Heart right ventricle (tissue), 16 donors: ENCODE data around the gene NHLRC4. TPM values are rescaled to one million over a fixed set of nuclear protein-coding genes. Genes with fewer than 3 reads are reported as not detected.

Experiments used
- ATAC-seq, 8 donors: fragments of 200-7000 bp; cut with Tn5 transposase; one replicate each; pipeline ENCODE4 v1.9.1; 2020; ENCODE audit warnings: mild to moderate bottlenecking in 8 of 8, moderate library complexity in 8 of 8, moderate number of reproducible peaks in 1 of 8
- DNase-seq, 2 donors: peaks; one replicate each; pipeline ENCODE4 v3.0.0-alpha.2; 2020
- H3K27ac ChIP-seq, 10 donors: fragments of 200-600 bp; sonication (generic) in 2 of 10; one replicate each; pipeline versions ENCODE4 v1.5.0 to v1.8.0; 2020 to 2022; ENCODE audit warnings: mild to moderate bottlenecking in 3 of 10
- H3K27me3 ChIP-seq, 7 donors: fragments of 200-600 bp; one replicate each; pipeline ENCODE4 v1.8.0; 2021 to 2022; ENCODE audit warnings: mild to moderate bottlenecking in 2 of 7
- H3K36me3 ChIP-seq, 9 donors: fragments of 200-600 bp; sonication (generic) in 1 of 9; one replicate each; pipeline versions ENCODE4 v1.5.0 to v1.8.0; 2020 to 2022; ENCODE audit warnings: mild to moderate bottlenecking in 2 of 9
- H3K4me1 ChIP-seq, 9 donors: fragments of 200-600 bp; sonication (generic) in 1 of 9; one replicate each; pipeline versions ENCODE4 v1.5.0 to v1.8.0; 2020 to 2022; ENCODE audit warnings: mild to moderate bottlenecking in 4 of 9
- H3K4me3 ChIP-seq, 10 donors: fragments of 200-600 bp; sonication (generic) in 2 of 10; one replicate each; pipeline versions ENCODE4 v1.5.0 to v1.8.0; 2020 to 2022; ENCODE audit warnings: mild to moderate bottlenecking in 7 of 10, moderate library complexity in 2 of 10
- H3K9me3 ChIP-seq, 11 donors: fragments of 200-600 bp in 10 of 11; sonication (generic) in 2 of 11; one replicate each; pipeline versions ENCODE4 v1.5.0 to v1.8.0; 2013 to 2022; ENCODE audit warnings: mild to moderate bottlenecking in 2 of 11, control low read depth in 1 of 11, moderate library complexity in 1 of 11
- CTCF ChIP-seq, 9 donors: fragments of 200-600 bp; sonication (generic) in 2 of 9; IDR thresholded peaks; one replicate each; pipeline versions ENCODE4 v1.5.0 to v1.8.0; 2021 to 2022; ENCODE audit warnings: antibody characterized with exemption in 9 of 9, mild to moderate bottlenecking in 5 of 9, moderate library complexity in 1 of 9
- WGBS, 2 donors: extraction: QIAGEN DNeasy Blood & Tissue Kit; methylation state at CpG; one replicate each; pipeline ENCODE4 v1.1.7; 2013; ENCODE audit warnings: inconsistent platforms in 1 of 2; 5-methylcytosine and 5-hydroxymethylcytosine counted together
- intact Hi-C, 10 donors: fragments of 100-400 bp; cut with DNase I; formaldehyde crosslinking; loops; one replicate each; pipeline versions ENCODE4 v1.11.1 to v1.14.2; 2022
- polyA plus RNA-seq, 2 donors: library from polyadenylated mRNA; stranded (reverse); fragments of 200-250 nt; gene quantifications; one replicate each; pipeline ENCODE4 v1.2.3, GENCODE V29; 2013
- total RNA-seq, 10 donors: library from RNA; stranded (reverse); fragmentation: NEBNext Ultra II Directional in 3 of 10; extraction: Animal tissue kit (Norgen Biotek cat#: 25700) in 3 of 10; gene quantifications; one replicate each; pipeline versions ENCODE4 v1.2.1 to v1.2.4, GENCODE V29; 2021 to 2023
- donor health status: Arrhythmogenic right ventricular cardiomyopathy.
- donor health status: ischemic (EF 13 %, LVEDD 7.1; RV severe dilation, severe dysfunction).
- donor health status: healthy with polysubstance abuse.
- donor health status: DM: no; HTN: yes; CAD: no.
- donor health status: DM: no; HTN: no; CAD: no.
- donor health status: ischemic (EF 25% LVEDD 6.9; RV normal size, moderate dysfunction).
- donor health status: ischemic (EF 25% LVEDD 5.7; RV mildly dilated, moderate dysfunction).
- donor health status: healthy.
- donor health status: DM: yes; HTN: yes; CAD: no.
- donor health status: Ischemic cardiomyopathy.
- donor health status: ischemic (EF 35%, LVEDD 5.7; RV mildly dilated, moderate dysfunction).
- donor health status: nonischemic (EF 11% LVEDD 7.7; RV severe dilation, severe dysfunction).
- donor health status: DM: yes; HTN: yes; CAD: no.
- donor health status: PGD.
- donor health status: ischemic (EF 29% LVEDD 5.4; RV normal size, mild dysfunction).
- donor health status: nonischemic (EF 23%, LVEDD 6.1; RV moderate dilation, normal function).

Gene NHLRC4
- total and polyA plus RNA-seq, 12 donors, result 0.12 to 0.75 (median 0.54) TPM; not detected in 2

DNA sequence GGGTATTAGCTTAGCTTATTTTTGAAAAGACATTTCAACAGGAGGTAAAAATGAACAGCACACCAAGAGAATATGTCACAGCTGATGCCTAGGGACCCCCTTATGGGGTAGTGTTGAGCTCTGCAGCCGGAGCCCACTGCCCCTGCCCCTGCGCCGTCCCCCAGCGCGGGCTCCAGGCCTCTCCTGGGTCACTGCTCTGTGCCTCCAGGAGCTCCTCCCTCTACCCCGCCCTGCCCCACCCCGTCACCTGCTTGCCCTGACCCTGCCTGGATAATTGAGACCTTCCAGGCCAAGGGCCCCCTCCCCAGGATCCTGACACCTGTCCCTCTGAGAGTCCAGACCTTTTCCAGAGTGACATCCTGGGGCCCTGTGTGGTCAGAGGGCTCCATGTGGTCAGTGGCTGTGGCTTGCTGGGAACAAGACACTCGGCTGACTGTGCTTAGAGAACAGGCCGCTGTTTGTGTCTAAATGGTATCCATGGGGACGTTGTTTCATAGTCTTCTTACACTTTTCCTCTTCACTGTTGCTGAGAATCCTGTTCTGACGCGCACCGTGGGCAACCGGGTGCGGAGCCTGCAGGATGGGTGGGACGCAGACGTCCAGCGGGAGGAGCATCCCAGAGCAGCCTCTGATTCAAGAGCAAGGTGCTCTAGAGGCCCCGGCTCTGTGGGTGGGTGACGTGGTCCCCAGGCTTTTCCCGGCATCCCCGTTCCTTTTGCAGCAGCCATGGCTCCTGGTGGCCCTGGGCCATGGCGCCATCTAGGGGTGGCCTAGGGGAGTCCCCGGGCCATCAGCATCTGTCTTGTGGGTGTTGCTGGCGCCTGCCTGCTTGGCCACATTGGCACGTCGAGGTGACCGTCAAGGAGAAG is 43.9 kb downstream of the NHLRC4 start:
- ATAC-seq, result peak; percentile 51 to 88 (median 76)

DNA sequence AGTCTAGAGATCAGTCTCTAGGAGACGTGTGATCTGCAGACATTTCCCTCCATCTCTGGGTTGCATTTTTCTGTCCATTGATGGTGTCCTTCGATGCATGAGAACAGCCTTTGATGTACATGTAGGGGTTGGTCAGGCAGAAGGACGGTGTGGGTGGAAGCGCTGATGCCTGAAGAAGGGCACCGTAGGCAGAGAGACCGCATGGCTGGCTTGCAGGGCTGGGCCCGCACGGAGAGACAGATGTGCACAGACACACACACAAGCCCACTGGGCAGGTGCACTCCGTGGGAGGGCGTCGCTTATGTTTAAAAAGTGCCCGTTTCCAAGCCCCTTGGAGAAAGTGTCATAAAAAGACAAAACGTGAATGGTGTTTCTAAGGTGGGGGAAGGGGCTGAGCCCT is 48.3 kb downstream of the NHLRC4 start:
- TF ChIP-seq CTCF (IDR thresholded peaks at IDR 0.05), result no peak
- intact Hi-C loops, result no loop called here
- DNase-seq, result no peak

More for the DNA sequence above, 43.9 kb downstream of the NHLRC4 start:
- Histone ChIP-seq H3K27me3 (no peaks in the 10 kb centered on the region), H3K9me3 (no peaks in the 10 kb centered on the region), H3K4me1 (peaks cover 0 to 6% (median 0%) of the 10 kb centered on the region in 9 donors), H3K36me3 (no peaks in the 10 kb centered on the region), H3K27ac (no peak overlapping the region), H3K4me3 (no peak overlapping the region)
- no peak for DNase-seq
- peak; percentile 52 to 80 (median 72) for TF ChIP-seq CTCF (IDR thresholded peaks at IDR 0.05)
- intact Hi-C loops, result no loop called here
- 68 to 78% methylated on average over 28 of the region's 28 CpGs for WGBS, 2 donors

DNA sequence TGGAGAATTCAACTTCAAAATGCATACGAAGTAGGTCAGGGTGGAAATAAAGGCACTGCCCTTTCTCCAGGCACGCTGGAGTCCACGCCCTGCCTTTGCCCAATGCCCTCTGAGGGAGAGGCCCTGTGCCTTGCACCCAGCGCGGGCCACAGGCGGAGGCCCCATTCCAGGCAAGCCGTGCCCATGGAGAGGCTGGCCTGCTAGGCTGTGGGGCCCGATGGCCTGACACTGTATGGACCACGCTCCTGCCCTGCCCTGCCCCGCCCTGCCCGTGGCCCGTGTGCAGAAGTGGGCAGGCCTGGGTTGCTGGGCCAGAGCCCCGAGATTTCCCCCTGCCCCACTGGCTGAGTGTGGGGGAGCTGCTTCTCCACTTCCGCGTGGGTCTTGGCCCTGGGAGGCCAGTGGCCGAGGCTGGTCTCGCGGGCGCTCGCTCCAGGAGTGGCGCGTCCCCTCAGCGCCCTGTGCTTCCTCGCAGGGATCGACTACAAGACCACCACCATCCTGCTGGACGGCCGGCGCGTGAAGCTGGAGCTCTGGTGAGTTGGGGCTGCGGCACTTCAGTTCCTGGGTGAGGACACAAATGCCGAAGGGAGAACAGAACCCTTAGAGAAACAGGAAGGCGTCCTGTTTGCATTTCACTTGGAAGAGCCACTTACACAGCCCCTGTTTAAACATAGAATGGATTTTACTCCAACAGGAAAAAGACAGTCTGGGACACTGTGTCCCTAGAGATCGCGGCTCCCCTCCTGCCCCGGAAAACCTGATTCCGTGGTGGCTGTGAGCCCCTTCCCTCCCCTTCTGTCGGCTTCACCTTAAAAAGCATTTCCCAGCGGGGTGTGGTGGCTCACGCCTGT is 50.2 kb downstream of the NHLRC4 start:
- TF ChIP-seq CTCF (IDR thresholded peaks at IDR 0.05), result no peak

More for the DNA sequence above, 48.3 kb downstream of the NHLRC4 start:
- Histone ChIP-seq H3K27me3 (no peaks in the 10 kb centered on the region), H3K9me3 (no peaks in the 10 kb centered on the region), H3K27ac (no peak overlapping the region), H3K36me3 (peaks cover 0 to 14% (median 0%) of the 10 kb centered on the region in 9 donors), H3K4me3 (no peak overlapping the region), H3K4me1 (peaks cover 0 to 6% (median 0%) of the 10 kb centered on the region in 9 donors)
- ATAC-seq, result no peak
- WGBS, 2 donors, result 96% methylated on average over 13 of the region's 13 CpGs

GRCh38 chr16:617855-618254 is 51.0 kb downstream of the NHLRC4 start:
- no peak for ATAC-seq
- Histone ChIP-seq H3K36me3 (peaks cover 0 to 14% (median 0%) of the 10 kb centered on the region in 9 donors), H3K9me3 (no peaks in the 10 kb centered on the region), H3K27ac (no peak overlapping the region), H3K4me3 (no peak overlapping the region), H3K4me1 (no peaks in the 10 kb centered on the region), H3K27me3 (no peaks in the 10 kb centered on the region)
- WGBS, 2 donors, result 92 to 93% methylated on average over 16 of the region's 16 CpGs
- TF ChIP-seq CTCF (IDR thresholded peaks at IDR 0.05), result no peak
- DNase-seq, result no peak
- intact Hi-C loops, result no loop called here

More for the DNA sequence above, 50.2 kb downstream of the NHLRC4 start:
- H3K27me3 ChIP-seq, result no peaks in the 10 kb centered on the region
- intact Hi-C loops, result no loop called here
- no peaks in the 10 kb centered on the region for H3K9me3 ChIP-seq
- ATAC-seq (peak in 2 of 8 donors; percentile 47 to 58), DNase-seq (no peak)
- no peak overlapping the region for H3K4me3 ChIP-seq
- H3K36me3 ChIP-seq, result peaks cover 0 to 14% (median 0%) of the 10 kb centered on the region in 9 donors
- 93 to 95% methylated on average over 39 of the region's 39 CpGs for WGBS, 2 donors
- H3K4me1 ChIP-seq, result no peaks in the 10 kb centered on the region
- H3K27ac ChIP-seq, result no peak overlapping the region
